Gastrocnemius medialis (tissue), 4 donors: ENCODE measurements around the gene DCC.

Experiments
- POLR2A ChIP-seq, 2 donors: fragments of 450-650 bp; IDR thresholded peaks; one replicate each; pipeline ENCODE4 v1.6.1; 2017; ENCODE audit warnings: antibody characterized with exemption in 2 of 2, mild to moderate bottlenecking in 2 of 2, moderate library complexity in 2 of 2
- TF ChIP-seq, protein P1 (sequence below), 5 experiments: fragments of 450-650 bp in 3 of 5; fragments of 200-600 bp in 2 of 5; sonication (generic) in 2 of 5; IDR thresholded peaks in 4 of 5; conservative IDR thresholded peaks in 1 of 5; 1 replicate in 4 of 5; 2 replicates in 1 of 5; pipeline ENCODE4 v1.5.1; 2016 to 2019; ENCODE audit warnings: antibody characterized with exemption in 5 of 5, mild to moderate bottlenecking in 3 of 5, moderate library complexity in 3 of 5

DNA sequence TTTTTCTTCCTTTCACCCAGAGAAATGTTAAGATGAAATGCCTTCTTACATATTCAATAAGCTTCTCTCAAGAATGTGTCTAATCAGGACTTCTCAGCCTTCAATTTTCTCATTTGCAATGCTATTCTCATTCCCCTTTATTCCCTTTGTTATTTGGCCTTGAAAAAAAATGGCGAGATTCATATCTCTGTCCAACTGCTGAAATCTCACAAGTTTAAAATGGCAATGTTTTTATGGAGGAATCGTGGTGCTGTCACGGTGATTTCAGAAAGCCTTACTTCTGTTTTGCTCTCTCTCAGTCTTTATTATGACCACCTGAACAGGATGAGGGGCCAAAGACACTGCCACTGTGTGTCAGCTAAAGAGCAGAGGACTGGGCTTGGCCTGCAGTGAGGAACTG lies 928.5 kb downstream of the DCC start:
- TF ChIP-seq, protein P1, sequence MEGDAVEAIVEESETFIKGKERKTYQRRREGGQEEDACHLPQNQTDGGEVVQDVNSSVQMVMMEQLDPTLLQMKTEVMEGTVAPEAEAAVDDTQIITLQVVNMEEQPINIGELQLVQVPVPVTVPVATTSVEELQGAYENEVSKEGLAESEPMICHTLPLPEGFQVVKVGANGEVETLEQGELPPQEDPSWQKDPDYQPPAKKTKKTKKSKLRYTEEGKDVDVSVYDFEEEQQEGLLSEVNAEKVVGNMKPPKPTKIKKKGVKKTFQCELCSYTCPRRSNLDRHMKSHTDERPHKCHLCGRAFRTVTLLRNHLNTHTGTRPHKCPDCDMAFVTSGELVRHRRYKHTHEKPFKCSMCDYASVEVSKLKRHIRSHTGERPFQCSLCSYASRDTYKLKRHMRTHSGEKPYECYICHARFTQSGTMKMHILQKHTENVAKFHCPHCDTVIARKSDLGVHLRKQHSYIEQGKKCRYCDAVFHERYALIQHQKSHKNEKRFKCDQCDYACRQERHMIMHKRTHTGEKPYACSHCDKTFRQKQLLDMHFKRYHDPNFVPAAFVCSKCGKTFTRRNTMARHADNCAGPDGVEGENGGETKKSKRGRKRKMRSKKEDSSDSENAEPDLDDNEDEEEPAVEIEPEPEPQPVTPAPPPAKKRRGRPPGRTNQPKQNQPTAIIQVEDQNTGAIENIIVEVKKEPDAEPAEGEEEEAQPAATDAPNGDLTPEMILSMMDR (IDR thresholded peaks at IDR 0.05 in 4 of 5, conservative IDR thresholded peaks at IDR 0.05 in 1 of 5) = no peak
- no peak for TF ChIP-seq POLR2A (IDR thresholded peaks at IDR 0.05)
